Skeletal muscle satellite cell (primary cell): ENCODE measurements around the gene SPATA31E1.
"Not testable (repeated sequence)": the region's sequence is repeated elsewhere in the genome, so short reads cannot be mapped to it uniquely, and the experiment has no call there.

ENCODE experiments used
- H3K27me3 ChIP-seq: 2 replicates; pipeline ENCODE4 v1.7.0; 2013; ENCODE audit warnings: low read length; ENCODE audit not compliant: control insufficient read depth, insufficient read depth
- H3K36me3 ChIP-seq: 2 replicates; pipeline ENCODE4 v1.7.0; 2013; ENCODE audit warnings: mild to moderate bottlenecking, control low read depth, low read length; ENCODE audit not compliant: insufficient read depth
- H3K4me1 ChIP-seq: 2 replicates; pipeline ENCODE4 v1.7.0; 2013; ENCODE audit warnings: low read length; ENCODE audit not compliant: control insufficient read depth, insufficient read depth
- H3K4me2 ChIP-seq: 2 replicates; pipeline ENCODE4 v1.7.0; 2013; ENCODE audit warnings: mild to moderate bottlenecking, low read length
- H3K4me3 ChIP-seq: 2 replicates; pipeline ENCODE4 v1.7.0; 2013; ENCODE audit warnings: low read length
- H3K9ac ChIP-seq: 2 replicates; pipeline ENCODE4 v1.7.0; 2013; ENCODE audit warnings: mild to moderate bottlenecking, low read depth, low read length, moderate library complexity
- H3K9me3 ChIP-seq: replicated peaks from 2 replicates; pipeline ENCODE4 v1.7.0; 2013; ENCODE audit warnings: mild to moderate bottlenecking, control low read depth, low read length

SPATA31E1 gene

GRCh38 chr9:87902371-87902770, 19.7 kb downstream of the SPATA31E1 start:
- not testable (repeated sequence) for H3K4me2 ChIP-seq, H3K4me3 ChIP-seq, H3K9me3 ChIP-seq, H3K36me3 ChIP-seq, H3K4me1 ChIP-seq, H3K9ac ChIP-seq, H3K27me3 ChIP-seq

GRCh38 chr9:87909310-87910041, 26.8 kb downstream of the SPATA31E1 start:
- Histone ChIP-seq H3K9ac (no peak overlapping the region), H3K27me3 (peaks cover 5% of the 10 kb centered on the region), H3K9me3 (no peaks in the 10 kb centered on the region), H3K4me1 (no peaks in the 10 kb centered on the region), H3K4me3 (no peak overlapping the region), H3K36me3 (no peaks in the 10 kb centered on the region), H3K4me2 (no peak overlapping the region)

- Histone ChIP-seq H3K9me3 (no peaks in the 10 kb centered on the region), H3K4me3 (no peak overlapping the region), H3K4me2 (no peak overlapping the region), H3K36me3 (no peaks in the 10 kb centered on the region), H3K4me1 (no peaks in the 10 kb centered on the region), H3K27me3 (peaks cover 5% of the 10 kb centered on the region), H3K9ac (no peak overlapping the region)
Measured at GRCh38 chr9:87910821-87911220, 28.1 kb downstream of the SPATA31E1 start.

- H3K36me3 ChIP-seq, H3K4me2 ChIP-seq, H3K9ac ChIP-seq, H3K4me1 ChIP-seq, H3K27me3 ChIP-seq, H3K4me3 ChIP-seq, H3K9me3 ChIP-seq: not testable (repeated sequence)
Measured at GRCh38 chr9:87917662-87918061, 35.0 kb downstream of the SPATA31E1 start, which contains the start of gene SPATA31C1. Gene SPATA31C1 (plus strand): TSS chr9:87917962.

- H3K4me1 ChIP-seq: not testable (repeated sequence)
Measured at GRCh38 chr9:87919013-87919412, 36.3 kb downstream of the SPATA31E1 start.

GRCh38 chr9:87921561-87921960, 38.9 kb downstream of the SPATA31E1 start:
- not testable (repeated sequence) for H3K4me3 ChIP-seq, H3K27me3 ChIP-seq, H3K9ac ChIP-seq, H3K4me1 ChIP-seq, H3K9me3 ChIP-seq, H3K4me2 ChIP-seq, H3K36me3 ChIP-seq

More at GRCh38 chr9:87919013-87919412, 36.3 kb downstream of the SPATA31E1 start:
- not testable (repeated sequence) for H3K36me3 ChIP-seq, H3K4me3 ChIP-seq, H3K4me2 ChIP-seq, H3K27me3 ChIP-seq, H3K9me3 ChIP-seq, H3K9ac ChIP-seq

GRCh38 chr9:87923012-87923411, 40.3 kb downstream of the SPATA31E1 start:
- H3K27me3 ChIP-seq, H3K9me3 ChIP-seq, H3K4me3 ChIP-seq, H3K4me1 ChIP-seq, H3K9ac ChIP-seq, H3K4me2 ChIP-seq, H3K36me3 ChIP-seq: not testable (repeated sequence)

- not testable (repeated sequence) for H3K9ac ChIP-seq, H3K4me3 ChIP-seq, H3K4me2 ChIP-seq, H3K27me3 ChIP-seq, H3K9me3 ChIP-seq, H3K4me1 ChIP-seq, H3K36me3 ChIP-seq
Measured at GRCh38 chr9:87924851-87925250, 42.2 kb downstream of the SPATA31E1 start.

- H3K4me1 ChIP-seq, H3K36me3 ChIP-seq, H3K4me3 ChIP-seq, H3K9ac ChIP-seq, H3K27me3 ChIP-seq, H3K9me3 ChIP-seq, H3K4me2 ChIP-seq: not testable (repeated sequence)
Measured at GRCh38 chr9:87929152-87929551, 46.5 kb downstream of the SPATA31E1 start.

GRCh38 chr9:87934444-87934843, 51.8 kb downstream of the SPATA31E1 start:
- not testable (repeated sequence) for H3K27me3 ChIP-seq, H3K4me1 ChIP-seq, H3K36me3 ChIP-seq, H3K9me3 ChIP-seq, H3K4me3 ChIP-seq, H3K9ac ChIP-seq, H3K4me2 ChIP-seq

- not testable (repeated sequence) for H3K4me1 ChIP-seq, H3K9me3 ChIP-seq, H3K27me3 ChIP-seq, H3K4me2 ChIP-seq, H3K4me3 ChIP-seq, H3K9ac ChIP-seq, H3K36me3 ChIP-seq
Measured at GRCh38 chr9:87937352-87937751, 54.7 kb downstream of the SPATA31E1 start.

GRCh38 chr9:87937918-87938317, 55.2 kb downstream of the SPATA31E1 start:
- not testable (repeated sequence) for H3K9ac ChIP-seq, H3K4me3 ChIP-seq, H3K9me3 ChIP-seq, H3K4me2 ChIP-seq, H3K36me3 ChIP-seq, H3K4me1 ChIP-seq, H3K27me3 ChIP-seq
